K562 treated with DMSO at 1 percent for 24 hours (cell line): ENCODE data around the gene WNT1. TPM values are rescaled to one million over a fixed set of nuclear protein-coding genes. Genes with fewer than 3 reads are reported as not detected.

ENCODE experiments used
- total RNA-seq: library from RNA; unstranded; fragments of 300-600 nt; gene quantifications from 2 replicates; pipeline ENCODE4 v1.2.3, GENCODE V29; 2022; ENCODE audit warnings: low read depth; ENCODE audit not compliant: insufficient read depth

Gene WNT1
- total RNA-seq, result not detected in 2 replicates

GRCh38 chr12:48978291-48978740 is at the start of gene WNT1:
TSS of gene WNT1 (plus strand) at chr12:48978322. CDS start at chr12:48978651, 329 bp downstream.

GRCh38 chr12:48957141-48958048 is 20.7 kb upstream of the WNT1 start, which contains the start of gene ARF3:
TSS of gene ARF3 (minus strand) at chr12:48957487. CDS start at chr12:48941095, 16,392 bp downstream.

GRCh38 chr12:48999371-49000131 is 21.4 kb downstream of the WNT1 start, which contains the start of gene DDN:
TSS of gene DDN (minus strand) at chr12:48999375. CDS start at chr12:48999287, 88 bp downstream.

GRCh38 chr12:49018261-49019119 is 40.4 kb downstream of the WNT1 start, which contains the start of gene PRKAG1:
TSS of gene PRKAG1 (minus strand) at chr12:49018776. CDS start at chr12:49018740, 36 bp downstream.

Other genes starting within 250 kb of the WNT1 start
- gene ADCY6, start 189.2 kb upstream of the WNT1 start, total RNA-seq, result 1.2 and 1.9 TPM in 2 replicates
- gene CACNB3, start 159.8 kb upstream of the WNT1 start, total RNA-seq, result 2.5 TPM in 2 replicates
- 80.9 and 83.0 TPM in 2 replicates for gene DDX23, start 126.2 kb upstream of the WNT1 start, total RNA-seq
- 2.8 TPM in 2 replicates for gene RND1, start 112.5 kb upstream of the WNT1 start, total RNA-seq
- gene FKBP11, start 52.8 kb upstream of the WNT1 start, total RNA-seq, result 3.8 and 4.3 TPM in 2 replicates
- 93.5 and 100 TPM in 2 replicates for gene ARF3, start 20.8 kb upstream of the WNT1 start, total RNA-seq
- 0.36 and 1.3 TPM in 2 replicates for gene WNT10B, start 6.6 kb upstream of the WNT1 start, total RNA-seq
- 0.63 and 0.68 TPM in 2 replicates for gene DDN, start 21.1 kb downstream of the WNT1 start, total RNA-seq
- gene PRKAG1, start 40.5 kb downstream of the WNT1 start, total RNA-seq, result 65.8 and 65.9 TPM in 2 replicates
- 37.3 and 38.9 TPM in 2 replicates for gene KMT2D, start 82.5 kb downstream of the WNT1 start, total RNA-seq
- 21.6 and 22.2 TPM in 2 replicates for gene RHEBL1, start 91.7 kb downstream of the WNT1 start, total RNA-seq
- 1.3 and 2.4 TPM in 2 replicates for gene DHH, start 116.5 kb downstream of the WNT1 start, total RNA-seq
- 37.0 and 40.5 TPM in 2 replicates for gene LMBR1L, start 132.5 kb downstream of the WNT1 start, total RNA-seq
- gene TUBA1B, start 153.1 kb downstream of the WNT1 start, total RNA-seq, result 2,823 and 2,914 TPM in 2 replicates
- gene TUBA1A, start 210.8 kb downstream of the WNT1 start, total RNA-seq, result 60.6 and 68.2 TPM in 2 replicates